ENCODE data around the gene TIAM2.
A peak's percentile ranks its signal among the peaks of the same experiment; 100 is the strongest.
"Not testable (repeated sequence)": the region's sequence is repeated elsewhere in the genome, so short reads cannot be mapped to it uniquely, and the experiment has no call there.

TIAM2 gene

GRCh38 chr6:155267411-155267810 lies 272.3 kb downstream of the TIAM2 start:
- TF ChIP-seq CTCF (IDR thresholded peaks at IDR 0.05; ENCODE audit: control insufficient read depth, insufficient read depth, low read depth, low read length, missing control alignments): no peak
- DNase-seq (ENCODE audit: low read depth): no peak
- H3K4me3 ChIP-seq (ENCODE audit: control insufficient read depth, low read depth, low read length): no peak overlapping the region

- H3K4me3 ChIP-seq (ENCODE audit: control insufficient read depth, low read depth, low read length); DNase-seq (ENCODE audit: low read depth): not testable (repeated sequence)
- TF ChIP-seq CTCF (IDR thresholded peaks at IDR 0.05; ENCODE audit: control insufficient read depth, insufficient read depth, low read depth, low read length, missing control alignments): peak; percentile 66
Measured at GRCh38 chr6:155268088-155268867, 273.2 kb downstream of the TIAM2 start.

- TF ChIP-seq CTCF (IDR thresholded peaks at IDR 0.05; ENCODE audit: control insufficient read depth, insufficient read depth, low read depth, low read length, missing control alignments): no peak
- DNase-seq (ENCODE audit: low read depth): no peak
- H3K4me3 ChIP-seq (ENCODE audit: control insufficient read depth, low read depth, low read length): no peak overlapping the region
Measured at GRCh38 chr6:155269765-155270164, 274.6 kb downstream of the TIAM2 start.

- no peak overlapping the region for H3K4me3 ChIP-seq (ENCODE audit: control insufficient read depth, low read depth, low read length)
- no peak for TF ChIP-seq CTCF (IDR thresholded peaks at IDR 0.05; ENCODE audit: control insufficient read depth, insufficient read depth, low read depth, low read length, missing control alignments)
- DNase-seq (ENCODE audit: low read depth): no peak
Measured at GRCh38 chr6:155270561-155271091, 275.5 kb downstream of the TIAM2 start.

- no peak for TF ChIP-seq CTCF (IDR thresholded peaks at IDR 0.05; ENCODE audit: control insufficient read depth, insufficient read depth, low read depth, low read length, missing control alignments)
- no peak for DNase-seq (ENCODE audit: low read depth)
- H3K4me3 ChIP-seq (ENCODE audit: control insufficient read depth, low read depth, low read length): no peak overlapping the region
Measured at GRCh38 chr6:155271145-155271544, 276.0 kb downstream of the TIAM2 start.

- DNase-seq (ENCODE audit: low read depth): no peak
Measured at GRCh38 chr6:155272353-155273232, 277.5 kb downstream of the TIAM2 start.

More at GRCh38 chr6:155272353-155273232, 277.5 kb downstream of the TIAM2 start:
- TF ChIP-seq CTCF (IDR thresholded peaks at IDR 0.05; ENCODE audit: control insufficient read depth, insufficient read depth, low read depth, low read length, missing control alignments): no peak
- H3K4me3 ChIP-seq (ENCODE audit: control insufficient read depth, low read depth, low read length): no peak overlapping the region
